ENCODE measurements around the gene SLC22A3. TPM values are rescaled to one million over a fixed set of nuclear protein-coding genes. Genes with fewer than 3 reads are reported as not detected.
A peak's percentile ranks its signal among the peaks of the same experiment; 100 is the strongest.

The SLC22A3 gene
- total and polyA plus RNA-seq, 2 of the 13 experiments (the other 11 are each of a cell fraction or from before 2014, with no cell fraction given), result 12.0 to 31.5 TPM

DNA sequence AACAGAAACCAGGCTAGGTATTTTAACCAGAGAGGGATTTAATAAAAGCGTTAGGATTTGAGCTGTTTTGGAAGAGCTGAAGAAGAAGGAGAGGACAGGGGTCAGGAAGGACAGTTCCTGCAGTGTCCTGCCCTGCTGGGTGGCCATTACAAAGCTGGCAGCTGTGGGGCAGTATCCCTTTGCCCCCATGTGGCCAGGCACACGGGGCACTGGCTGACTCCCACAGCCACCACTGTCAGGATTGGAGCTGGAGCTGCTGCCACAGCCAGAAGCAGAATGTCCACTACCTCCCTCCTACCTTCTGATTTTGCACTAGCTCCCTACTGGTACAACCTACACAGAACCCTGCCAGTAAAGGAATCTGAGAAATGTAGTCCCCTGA is 46.5 kb downstream of the SLC22A3 start (continued):
- TF ChIP-seq, protein P1, sequence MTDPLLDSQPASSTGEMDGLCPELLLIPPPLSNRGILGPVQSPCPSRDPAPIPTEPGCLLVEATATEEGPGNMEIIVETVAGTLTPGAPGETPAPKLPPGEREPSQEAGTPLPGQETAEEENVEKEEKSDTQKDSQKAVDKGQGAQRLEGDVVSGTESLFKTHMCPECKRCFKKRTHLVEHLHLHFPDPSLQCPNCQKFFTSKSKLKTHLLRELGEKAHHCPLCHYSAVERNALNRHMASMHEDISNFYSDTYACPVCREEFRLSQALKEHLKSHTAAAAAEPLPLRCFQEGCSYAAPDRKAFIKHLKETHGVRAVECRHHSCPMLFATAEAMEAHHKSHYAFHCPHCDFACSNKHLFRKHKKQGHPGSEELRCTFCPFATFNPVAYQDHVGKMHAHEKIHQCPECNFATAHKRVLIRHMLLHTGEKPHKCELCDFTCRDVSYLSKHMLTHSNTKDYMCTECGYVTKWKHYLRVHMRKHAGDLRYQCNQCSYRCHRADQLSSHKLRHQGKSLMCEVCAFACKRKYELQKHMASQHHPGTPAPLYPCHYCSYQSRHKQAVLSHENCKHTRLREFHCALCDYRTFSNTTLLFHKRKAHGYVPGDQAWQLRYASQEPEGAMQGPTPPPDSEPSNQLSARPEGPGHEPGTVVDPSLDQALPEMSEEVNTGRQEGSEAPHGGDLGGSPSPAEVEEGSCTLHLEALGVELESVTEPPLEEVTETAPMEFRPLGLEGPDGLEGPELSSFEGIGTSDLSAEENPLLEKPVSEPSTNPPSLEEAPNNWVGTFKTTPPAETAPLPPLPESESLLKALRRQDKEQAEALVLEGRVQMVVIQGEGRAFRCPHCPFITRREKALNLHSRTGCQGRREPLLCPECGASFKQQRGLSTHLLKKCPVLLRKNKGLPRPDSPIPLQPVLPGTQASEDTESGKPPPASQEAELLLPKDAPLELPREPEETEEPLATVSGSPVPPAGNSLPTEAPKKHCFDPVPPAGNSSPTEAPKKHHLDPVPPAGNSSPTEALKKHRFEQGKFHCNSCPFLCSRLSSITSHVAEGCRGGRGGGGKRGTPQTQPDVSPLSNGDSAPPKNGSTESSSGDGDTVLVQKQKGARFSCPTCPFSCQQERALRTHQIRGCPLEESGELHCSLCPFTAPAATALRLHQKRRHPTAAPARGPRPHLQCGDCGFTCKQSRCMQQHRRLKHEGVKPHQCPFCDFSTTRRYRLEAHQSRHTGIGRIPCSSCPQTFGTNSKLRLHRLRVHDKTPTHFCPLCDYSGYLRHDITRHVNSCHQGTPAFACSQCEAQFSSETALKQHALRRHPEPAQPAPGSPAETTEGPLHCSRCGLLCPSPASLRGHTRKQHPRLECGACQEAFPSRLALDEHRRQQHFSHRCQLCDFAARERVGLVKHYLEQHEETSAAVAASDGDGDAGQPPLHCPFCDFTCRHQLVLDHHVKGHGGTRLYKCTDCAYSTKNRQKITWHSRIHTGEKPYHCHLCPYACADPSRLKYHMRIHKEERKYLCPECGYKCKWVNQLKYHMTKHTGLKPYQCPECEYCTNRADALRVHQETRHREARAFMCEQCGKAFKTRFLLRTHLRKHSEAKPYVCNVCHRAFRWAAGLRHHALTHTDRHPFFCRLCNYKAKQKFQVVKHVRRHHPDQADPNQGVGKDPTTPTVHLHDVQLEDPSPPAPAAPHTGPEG (CRISPR knock-in tag; IDR thresholded peaks at IDR 0.05), result 0 out of 2 replicates have a peak, but pooled peaks have one; percentile 23
- TF ChIP-seq SMAD3 (CRISPR knock-in tag; IDR thresholded peaks at IDR 0.05), result no peak; the same call in 1 of the 2 replicates
- no peak for TF ChIP-seq FOXA1 (IDR thresholded peaks at IDR 0.05)
- TF ChIP-seq FOXA1 (CRISPR knock-in tag; IDR thresholded peaks at IDR 0.05), result no peak
- TF ChIP-seq, protein P2, sequence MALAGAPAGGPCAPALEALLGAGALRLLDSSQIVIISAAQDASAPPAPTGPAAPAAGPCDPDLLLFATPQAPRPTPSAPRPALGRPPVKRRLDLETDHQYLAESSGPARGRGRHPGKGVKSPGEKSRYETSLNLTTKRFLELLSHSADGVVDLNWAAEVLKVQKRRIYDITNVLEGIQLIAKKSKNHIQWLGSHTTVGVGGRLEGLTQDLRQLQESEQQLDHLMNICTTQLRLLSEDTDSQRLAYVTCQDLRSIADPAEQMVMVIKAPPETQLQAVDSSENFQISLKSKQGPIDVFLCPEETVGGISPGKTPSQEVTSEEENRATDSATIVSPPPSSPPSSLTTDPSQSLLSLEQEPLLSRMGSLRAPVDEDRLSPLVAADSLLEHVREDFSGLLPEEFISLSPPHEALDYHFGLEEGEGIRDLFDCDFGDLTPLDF (CRISPR knock-in tag; IDR thresholded peaks at IDR 0.05), result no peak
- TF ChIP-seq, protein P3, sequence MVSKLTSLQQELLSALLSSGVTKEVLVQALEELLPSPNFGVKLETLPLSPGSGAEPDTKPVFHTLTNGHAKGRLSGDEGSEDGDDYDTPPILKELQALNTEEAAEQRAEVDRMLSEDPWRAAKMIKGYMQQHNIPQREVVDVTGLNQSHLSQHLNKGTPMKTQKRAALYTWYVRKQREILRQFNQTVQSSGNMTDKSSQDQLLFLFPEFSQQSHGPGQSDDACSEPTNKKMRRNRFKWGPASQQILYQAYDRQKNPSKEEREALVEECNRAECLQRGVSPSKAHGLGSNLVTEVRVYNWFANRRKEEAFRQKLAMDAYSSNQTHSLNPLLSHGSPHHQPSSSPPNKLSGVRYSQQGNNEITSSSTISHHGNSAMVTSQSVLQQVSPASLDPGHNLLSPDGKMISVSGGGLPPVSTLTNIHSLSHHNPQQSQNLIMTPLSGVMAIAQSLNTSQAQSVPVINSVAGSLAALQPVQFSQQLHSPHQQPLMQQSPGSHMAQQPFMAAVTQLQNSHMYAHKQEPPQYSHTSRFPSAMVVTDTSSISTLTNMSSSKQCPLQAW (CRISPR knock-in tag; IDR thresholded peaks at IDR 0.05), result 0 out of 2 replicates have a peak, but pooled peaks have one; percentile 20
- TF ChIP-seq ZNF451 (CRISPR knock-in tag; IDR thresholded peaks at IDR 0.05), result no peak
- no peak for TF ChIP-seq PPARG (CRISPR knock-in tag; conservative IDR thresholded peaks at IDR 0.05)
- no peak for TF ChIP-seq ONECUT2 (CRISPR knock-in tag; IDR thresholded peaks at IDR 0.05)
- TF ChIP-seq, protein P4, sequence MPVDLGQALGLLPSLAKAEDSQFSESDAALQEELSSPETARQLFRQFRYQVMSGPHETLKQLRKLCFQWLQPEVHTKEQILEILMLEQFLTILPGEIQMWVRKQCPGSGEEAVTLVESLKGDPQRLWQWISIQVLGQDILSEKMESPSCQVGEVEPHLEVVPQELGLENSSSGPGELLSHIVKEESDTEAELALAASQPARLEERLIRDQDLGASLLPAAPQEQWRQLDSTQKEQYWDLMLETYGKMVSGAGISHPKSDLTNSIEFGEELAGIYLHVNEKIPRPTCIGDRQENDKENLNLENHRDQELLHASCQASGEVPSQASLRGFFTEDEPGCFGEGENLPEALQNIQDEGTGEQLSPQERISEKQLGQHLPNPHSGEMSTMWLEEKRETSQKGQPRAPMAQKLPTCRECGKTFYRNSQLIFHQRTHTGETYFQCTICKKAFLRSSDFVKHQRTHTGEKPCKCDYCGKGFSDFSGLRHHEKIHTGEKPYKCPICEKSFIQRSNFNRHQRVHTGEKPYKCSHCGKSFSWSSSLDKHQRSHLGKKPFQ (CRISPR knock-in tag; IDR thresholded peaks at IDR 0.05; ENCODE audit: insufficient replicate concordance), result no peak
- TF ChIP-seq POGZ (CRISPR knock-in tag; IDR thresholded peaks at IDR 0.05), result no peak; the same call in 1 of the 2 replicates
- no peak for TF ChIP-seq ZNF496 (CRISPR knock-in tag; IDR thresholded peaks at IDR 0.05; ENCODE audit: insufficient replicate concordance)
- TF ChIP-seq KMT2A (CRISPR knock-in tag; IDR thresholded peaks at IDR 0.05), result no peak
- TF ChIP-seq ZNF556 (CRISPR knock-in tag; IDR thresholded peaks at IDR 0.05; ENCODE audit: borderline replicate concordance), result peak; percentile 5; the same call in 1 of the 2 replicates
- no peak for TF ChIP-seq ZMYM2 (CRISPR knock-in tag; IDR thresholded peaks at IDR 0.05)
- TF ChIP-seq, protein P5, sequence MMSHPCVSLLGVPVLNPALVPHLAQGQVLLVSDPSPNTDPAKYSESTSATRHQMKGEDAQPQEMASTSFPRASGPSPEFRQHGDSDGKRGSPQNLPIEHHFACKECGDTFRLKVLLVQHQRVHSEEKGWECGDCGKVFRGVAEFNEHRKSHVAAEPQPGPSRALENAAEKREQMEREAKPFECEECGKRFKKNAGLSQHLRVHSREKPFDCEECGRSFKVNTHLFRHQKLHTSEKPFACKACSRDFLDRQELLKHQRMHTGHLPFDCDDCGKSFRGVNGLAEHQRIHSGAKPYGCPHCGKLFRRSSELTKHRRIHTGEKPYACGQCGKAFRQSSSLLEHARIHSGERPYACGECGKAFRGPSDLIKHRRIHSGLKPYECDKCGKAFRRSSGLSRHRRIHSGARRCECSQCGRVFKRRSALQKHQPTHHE (CRISPR knock-in tag; IDR thresholded peaks at IDR 0.05; ENCODE audit: borderline replicate concordance), result no peak

All from HepG2 (cell line).